Stimulated activated naive CD8-positive, alpha-beta T cell treated with anti-CD3 and anti-CD28 coated beads, Interleukin-15, Interleukin-2, amounts not matched to agents 100 U/mL and 50 U/mL, for 24 hours (primary cell): ENCODE results near the gene NMB.
"Not testable (repeated sequence)": the region's sequence is repeated elsewhere in the genome, so short reads cannot be mapped to it uniquely, and the experiment has no call there.

ENCODE experiments used
- ATAC-seq: fragments of 150-1000 bp; cut with Tn5 transposase; one replicate; pipeline ENCODE4 v1.10.0; 2021
- DNase-seq: peaks from one replicate; pipeline ENCODE4 v3.0.0; 2021

NMB gene, protein sequence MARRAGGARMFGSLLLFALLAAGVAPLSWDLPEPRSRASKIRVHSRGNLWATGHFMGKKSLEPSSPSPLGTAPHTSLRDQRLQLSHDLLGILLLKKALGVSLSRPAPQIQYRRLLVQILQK

DNA sequence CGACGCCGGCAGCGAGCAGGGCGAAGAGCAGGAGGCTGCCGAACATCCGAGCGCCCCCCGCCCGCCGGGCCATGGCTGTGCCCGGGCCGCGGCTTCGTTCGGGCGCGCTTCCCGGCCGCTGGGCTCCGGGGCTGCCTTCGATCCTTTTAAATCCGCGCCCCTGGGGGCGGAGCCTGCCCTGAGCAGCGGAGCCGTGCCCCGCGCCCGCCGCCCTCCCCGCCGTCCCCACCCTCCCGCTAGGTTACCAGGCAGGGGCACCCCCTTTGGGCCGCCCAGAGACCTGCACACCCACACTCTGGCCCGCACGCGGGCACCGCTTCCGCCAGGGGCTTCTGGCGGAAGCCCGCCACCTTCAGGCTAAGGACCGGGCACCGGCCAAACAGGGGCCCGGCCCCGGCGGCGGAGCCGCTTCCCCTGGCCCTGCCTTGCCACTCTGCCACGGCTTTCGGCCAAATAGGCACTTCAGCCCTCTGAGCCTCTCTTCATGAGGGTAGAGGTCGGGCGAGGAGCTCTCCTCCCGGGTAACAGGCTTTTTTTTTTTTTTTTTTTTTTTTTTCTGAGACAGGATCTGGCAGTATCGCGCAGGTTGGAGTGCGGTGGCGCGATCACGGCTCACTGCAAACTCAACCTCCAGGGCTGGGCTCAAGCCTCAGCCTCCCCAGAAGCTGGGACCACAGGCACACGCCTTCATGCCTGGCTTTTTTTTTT lies at the start of gene NMB:
Gene NMB, minus strand, starts transcription at position 120 of the 708 bp plus-strand sequence. Its CDS starts 47 bp downstream, at position 73.
- peak; percentile 76 for ATAC-seq
- DNase-seq: peak; percentile 85

DNA sequence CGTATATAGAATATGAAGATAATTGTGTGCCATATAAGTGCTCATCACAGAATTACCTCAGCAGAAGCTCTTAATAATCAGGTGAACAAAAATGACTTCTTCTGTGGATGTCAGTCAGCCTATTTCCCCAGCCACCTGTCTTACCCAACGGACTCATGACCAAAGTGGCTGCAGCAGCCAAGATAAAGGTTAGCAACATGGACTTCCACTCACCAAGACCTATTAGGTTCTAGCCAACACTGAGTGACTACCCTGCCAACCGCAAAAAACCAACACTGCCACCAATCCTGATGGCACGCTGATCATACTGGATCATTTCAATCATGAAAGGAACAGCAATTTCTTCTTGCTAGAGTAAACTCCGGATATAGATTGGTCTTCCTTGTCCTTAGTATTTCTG lies 45.8 kb upstream of the NMB start:
- no peak for ATAC-seq
- DNase-seq: no peak

DNA sequence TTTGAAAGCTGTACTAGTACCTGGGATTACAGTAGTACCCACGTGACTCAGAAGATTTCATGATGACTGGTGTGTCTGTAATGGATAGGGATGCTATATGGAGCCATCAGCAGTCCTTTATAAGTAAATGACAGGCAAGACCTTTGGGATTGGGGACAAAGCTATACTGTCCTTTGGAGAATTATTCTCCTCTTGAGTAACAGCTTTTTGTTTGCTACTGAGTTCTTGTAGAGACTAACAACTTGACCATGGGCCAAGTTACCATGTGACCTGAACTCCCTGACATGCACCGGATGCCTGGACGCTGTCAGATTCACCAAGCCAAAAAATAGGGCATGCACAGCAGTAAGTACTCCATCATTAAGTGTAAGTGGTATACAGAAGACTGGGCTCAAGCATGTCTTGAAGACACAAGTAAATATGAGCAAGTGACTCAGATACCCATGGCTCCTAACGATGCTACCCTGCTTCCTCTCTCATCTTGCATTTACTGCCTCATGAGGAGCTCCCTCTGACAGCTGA lies 45.0 kb upstream of the NMB start:
- ATAC-seq (no peak), DNase-seq (no peak)

DNA sequence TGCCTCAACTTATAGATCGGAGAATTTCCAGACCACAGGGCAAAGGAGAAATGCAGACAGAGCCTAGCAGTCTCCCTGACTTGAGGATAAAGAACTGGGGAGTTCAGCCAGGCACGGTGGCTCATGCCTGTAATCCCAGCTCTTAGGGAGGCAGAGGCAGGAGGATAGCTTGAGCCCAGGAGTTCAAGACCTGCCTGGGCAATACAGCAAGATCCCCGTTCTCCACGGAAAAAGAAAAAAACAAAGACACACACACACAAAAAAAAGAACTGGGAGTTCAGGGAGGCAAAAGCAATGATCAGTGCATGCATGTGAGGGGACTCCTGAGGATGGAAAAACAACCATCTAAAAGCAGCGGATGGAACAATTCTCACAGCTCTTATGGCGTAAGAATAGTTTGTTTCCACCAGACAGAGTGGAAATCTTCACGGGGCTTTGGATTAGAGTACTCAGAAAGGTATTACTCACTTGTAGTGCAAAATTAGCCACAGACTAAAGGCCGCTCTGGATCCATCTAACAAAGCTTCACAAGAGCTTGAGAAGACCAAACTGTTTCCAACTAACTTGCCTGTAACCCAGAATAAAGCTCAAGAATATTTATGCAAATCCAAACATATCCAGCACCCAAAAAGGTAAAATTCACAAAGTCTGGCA lies 41.7 kb upstream of the NMB start:
- DNase-seq: no peak
- ATAC-seq: peak; percentile 90

DNA sequence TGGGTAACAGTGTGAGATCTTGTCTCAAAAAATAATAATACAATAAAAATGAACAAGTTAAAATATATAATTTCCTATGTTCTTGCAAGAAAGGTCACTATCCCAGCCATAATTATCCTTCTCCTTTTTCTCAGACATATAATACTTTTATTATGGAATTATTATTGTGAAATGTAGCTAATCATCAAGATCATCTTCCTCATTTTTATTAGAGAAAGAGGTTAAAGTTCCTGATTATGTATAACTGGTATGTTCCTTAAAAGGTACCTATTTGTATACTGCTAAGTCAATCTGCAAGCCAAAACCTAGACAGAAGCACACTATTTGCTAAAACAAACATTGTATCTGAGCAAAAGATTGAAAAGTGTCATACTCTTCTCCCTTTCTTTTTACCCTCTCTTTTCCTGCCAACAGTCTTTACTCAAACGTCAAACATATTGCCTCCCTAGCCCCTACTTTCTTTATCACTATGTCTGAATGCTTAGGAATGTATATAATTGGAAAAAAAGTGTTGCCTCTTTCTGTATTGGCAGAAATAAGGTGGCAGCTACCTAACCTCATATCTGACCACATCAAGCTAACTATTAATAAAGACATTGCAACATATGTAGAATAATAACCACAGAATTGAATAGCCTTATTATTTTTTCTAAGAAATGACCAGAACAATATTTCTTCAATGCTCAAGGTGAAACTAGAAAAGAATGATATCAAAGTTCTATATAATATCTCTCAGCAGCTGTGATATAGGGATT lies 39.4 kb upstream of the NMB start:
- ATAC-seq: no peak
- no peak for DNase-seq

DNA sequence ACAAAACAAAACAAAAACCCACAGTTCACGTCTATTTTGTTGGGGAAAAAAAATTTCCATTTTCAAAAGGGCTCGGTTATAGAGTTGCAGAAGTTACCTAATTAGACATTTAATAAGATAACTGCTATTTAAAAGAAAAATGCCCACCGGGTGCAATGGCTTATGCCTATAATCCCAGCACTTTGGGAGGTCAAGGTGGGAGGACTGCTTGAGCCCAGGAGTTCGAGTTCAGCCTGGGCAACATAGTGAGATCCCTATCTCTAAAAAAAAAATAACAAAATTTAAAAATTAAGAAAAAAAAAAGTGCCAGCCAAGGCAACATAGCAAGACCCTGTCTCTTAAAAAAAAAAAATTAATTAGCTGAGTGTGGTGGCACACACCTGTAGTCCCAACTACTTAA lies 38.8 kb upstream of the NMB start:
- DNase-seq (no peak), ATAC-seq (no peak)

DNA sequence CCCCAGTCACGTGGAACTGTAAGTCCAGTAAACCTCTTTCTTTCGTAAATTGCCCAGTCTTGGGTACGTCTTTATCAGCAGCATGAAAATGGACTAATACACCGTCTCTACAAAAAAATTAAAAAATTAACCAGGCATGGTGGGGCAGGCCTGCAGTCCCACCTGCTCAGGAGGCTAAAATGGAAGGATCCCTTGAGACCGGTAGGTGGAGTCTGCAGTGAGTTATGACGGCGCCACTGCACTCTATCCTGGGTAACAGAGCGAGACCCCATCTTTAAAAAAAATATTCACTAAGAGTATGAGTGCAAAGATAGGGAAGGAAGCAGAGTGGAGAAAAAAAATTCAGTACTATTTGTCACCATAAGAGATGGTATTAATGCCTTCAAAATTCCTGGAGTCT lies 32.3 kb upstream of the NMB start:
- DNase-seq (no peak), ATAC-seq (no peak)

DNA sequence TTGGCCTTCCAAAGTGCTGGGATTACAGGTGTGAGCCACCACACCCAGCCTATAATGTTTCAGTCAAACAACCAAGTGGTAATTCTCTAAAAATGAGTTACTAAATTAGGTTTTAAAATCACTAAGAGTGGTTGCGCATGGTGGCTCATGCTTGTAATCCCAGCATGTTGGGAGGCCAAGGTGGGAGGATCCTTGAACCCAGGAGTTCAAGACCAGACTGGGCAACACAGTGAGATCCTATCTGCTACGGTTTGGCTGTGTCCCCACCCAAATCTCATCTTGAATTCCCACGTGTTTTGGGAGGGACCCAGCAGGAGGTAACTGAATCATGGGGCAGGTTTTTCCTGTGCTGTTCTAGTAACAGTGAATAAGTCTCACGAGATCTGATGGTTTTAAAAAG lies 31.9 kb upstream of the NMB start:
- ATAC-seq (no peak), DNase-seq (no peak)

DNA sequence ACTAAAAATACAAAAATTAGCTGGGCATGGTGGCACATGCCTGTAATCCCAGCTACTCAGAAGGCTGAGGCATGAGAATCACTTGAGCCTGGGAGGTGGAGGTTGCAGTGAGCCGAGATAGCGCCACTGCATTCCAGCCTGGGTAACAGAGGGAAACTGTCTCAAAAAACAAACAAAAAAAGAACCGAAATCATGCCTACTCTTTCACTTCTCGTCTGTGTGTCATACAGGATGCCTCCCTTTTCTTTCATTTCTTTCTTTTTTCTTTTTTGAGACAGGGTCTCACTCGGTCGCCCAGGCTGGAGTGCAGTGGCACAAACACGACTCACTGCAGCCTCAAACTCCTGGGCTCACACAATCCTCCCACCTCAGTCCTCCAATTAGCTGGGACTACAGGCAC lies 28.4 kb upstream of the NMB start:
- not testable (repeated sequence) for ATAC-seq, DNase-seq

DNA sequence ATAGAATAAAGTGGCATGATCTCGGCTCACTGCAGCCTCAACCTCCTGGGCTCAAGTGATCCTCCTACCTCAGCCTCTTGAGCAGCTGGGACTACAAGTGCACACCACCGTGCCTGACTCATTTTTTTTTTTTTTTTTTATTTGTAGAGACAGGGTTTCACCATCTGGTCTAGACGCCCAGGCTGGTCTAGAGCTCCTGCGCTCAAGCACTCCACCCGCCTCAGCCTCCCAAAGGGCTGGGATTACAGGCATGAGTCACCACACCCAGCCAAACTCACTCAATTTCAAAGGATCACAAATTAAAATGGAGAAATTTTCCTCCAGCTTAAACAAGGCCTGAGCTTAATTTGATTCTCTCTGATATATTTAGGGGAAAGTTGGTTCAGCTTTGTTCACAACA lies 27.3 kb upstream of the NMB start:
- ATAC-seq (no peak), DNase-seq (no peak)

DNA sequence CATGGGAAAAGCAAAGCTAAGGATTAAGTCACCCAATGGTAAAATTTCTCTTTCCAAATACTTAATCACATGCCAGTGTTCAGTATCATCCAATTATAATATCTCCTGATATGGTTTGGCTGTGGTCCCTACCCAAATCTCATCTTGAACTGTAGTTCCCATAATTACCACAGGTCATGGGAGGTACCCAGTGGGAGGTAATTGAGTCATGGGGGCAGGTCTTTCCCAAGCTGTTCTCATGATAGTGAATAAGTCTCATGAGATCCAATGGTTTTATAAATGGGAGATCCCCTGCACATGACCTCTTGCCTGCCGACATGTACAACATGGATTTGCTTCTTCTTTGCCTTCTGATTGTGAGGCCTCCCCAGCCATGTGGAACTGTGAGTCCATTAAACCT lies 26.1 kb upstream of the NMB start:
- DNase-seq (no peak), ATAC-seq (no peak)

DNA sequence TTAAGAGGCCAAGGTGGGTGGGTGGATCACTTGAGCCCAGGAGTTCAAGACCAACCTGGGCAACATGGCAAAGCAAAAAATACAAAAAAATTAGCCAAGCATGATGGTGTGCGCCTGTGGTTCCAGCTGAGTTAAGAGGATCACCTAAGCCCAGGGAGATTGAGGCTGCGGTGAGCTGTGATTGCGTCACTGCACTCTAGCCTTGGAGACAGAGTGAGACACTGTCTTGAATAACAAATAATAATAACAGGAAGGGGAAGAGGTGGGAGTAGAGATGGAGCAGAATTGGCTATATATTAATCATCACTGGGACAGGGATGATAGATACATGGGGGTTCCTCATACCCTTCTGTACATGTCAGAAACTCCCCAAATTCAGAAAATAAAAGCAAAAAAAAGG lies 23.8 kb upstream of the NMB start:
- DNase-seq: peak; percentile 16

DNA sequence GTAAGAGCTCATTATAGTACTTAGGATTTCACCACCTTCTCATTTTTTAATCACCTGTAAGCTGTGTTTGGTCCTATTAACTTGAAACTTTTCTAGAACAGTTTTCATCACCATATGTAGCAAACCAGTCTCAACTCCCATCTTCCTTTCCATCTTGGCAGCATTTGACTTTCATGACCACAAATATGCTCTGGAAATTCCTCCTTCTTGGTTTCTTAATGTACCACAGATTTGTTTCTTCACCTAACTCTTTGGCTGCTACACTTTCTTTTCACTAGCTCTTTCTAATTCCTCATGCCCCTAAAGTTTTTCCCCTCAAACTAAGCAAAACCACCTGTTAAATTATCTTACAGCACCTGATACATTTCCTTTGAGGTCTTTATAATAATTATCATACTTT lies 13.2 kb upstream of the NMB start:
- DNase-seq (no peak), ATAC-seq (no peak)

More for the DNA sequence above, 23.8 kb upstream of the NMB start:
- peak; percentile 78 for ATAC-seq

DNA sequence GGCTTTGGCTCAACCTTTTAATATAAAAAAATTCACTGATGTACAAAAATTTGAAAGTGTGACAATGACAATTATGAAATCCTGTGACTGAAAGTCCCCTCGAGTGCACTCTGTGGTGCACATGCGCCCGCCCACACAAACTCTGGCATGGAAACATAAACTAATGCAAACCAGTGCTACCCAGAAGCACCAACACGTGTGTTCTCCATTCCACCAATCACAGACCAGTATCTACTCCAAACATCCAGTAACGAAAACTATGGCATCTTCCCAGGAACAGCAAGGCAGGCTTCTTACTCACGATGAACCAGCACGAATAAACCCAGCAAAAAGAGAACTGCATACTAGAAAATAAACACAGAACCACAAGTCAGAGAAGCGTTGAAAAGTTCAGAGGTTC lies 11.7 kb upstream of the NMB start:
- ATAC-seq: peak; percentile 64
- peak; percentile 69 for DNase-seq

DNA sequence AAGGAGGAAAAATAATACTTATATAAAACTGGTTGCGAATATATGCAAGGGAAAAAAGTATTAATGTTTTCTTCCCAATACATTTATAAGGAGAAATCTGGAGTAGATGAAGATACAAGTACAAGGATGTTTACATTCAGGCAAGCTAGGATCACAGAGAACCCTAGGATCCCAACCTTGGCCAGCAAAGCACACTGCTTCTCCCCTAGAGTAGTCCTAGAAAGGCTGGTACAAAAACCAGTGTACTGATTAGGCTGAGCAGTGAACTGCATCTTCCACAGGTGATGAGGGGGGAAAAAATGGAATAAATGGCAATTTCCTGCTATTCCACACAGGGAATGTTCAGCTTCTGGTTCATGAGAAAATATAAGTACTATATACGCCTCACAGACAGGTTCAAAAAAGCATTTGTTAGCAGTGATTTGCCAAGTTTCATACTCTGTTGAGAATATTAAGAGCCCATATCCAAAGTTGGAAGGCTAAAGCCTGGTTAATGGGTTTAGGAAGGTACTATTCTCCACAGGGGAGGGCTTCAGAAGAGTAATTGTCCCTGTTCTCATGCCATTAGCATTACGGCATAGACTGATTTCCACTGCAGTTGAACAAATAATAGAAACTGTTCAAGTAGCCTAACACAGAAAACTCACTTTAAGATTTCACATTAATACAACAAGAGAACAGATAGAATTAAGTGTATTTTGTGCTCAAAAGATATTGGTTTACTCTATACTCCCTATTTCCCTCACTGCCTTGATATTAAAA lies 10.4 kb upstream of the NMB start:
- DNase-seq (no peak), ATAC-seq (no peak)

DNA sequence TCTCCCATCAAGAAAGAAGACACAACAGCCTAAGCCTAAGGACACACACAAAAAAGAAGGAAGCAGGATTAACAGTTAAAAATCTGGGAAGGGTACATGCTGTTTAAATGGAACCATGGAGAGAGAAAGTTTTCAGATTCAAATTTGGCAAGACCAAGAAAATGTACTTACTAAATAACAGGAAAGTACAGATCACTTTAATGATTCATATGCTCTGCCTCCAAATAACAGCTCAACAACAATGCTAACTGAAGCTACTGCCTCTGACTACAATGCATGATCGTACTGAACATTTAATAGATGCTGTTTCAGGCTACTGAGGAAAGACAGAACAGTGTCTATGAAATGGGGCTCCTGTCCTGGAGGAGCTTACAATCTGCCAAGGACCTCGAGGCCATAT lies 8.4 kb upstream of the NMB start:
- DNase-seq: no peak
- no peak for ATAC-seq

DNA sequence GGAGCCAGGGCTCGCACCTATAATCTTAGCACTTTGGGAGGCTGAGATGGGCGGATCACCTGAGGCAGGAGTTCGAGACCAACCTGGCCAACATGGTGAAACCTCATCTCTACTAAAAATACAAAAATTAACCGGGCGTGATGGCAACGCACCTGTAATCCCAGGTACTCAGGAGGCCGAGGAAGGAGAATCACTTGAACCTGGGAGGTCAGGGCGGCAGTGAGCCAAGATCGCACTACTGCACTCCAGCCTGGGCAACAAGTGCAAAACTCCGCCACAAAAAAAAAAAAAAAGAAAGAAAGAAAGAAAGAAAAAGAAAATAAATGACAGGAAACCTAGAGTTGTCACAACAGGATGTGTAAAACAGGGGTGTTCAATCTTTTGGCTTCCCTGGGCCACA lies 3.0 kb upstream of the NMB start:
- no peak for ATAC-seq
- DNase-seq: no peak

DNA sequence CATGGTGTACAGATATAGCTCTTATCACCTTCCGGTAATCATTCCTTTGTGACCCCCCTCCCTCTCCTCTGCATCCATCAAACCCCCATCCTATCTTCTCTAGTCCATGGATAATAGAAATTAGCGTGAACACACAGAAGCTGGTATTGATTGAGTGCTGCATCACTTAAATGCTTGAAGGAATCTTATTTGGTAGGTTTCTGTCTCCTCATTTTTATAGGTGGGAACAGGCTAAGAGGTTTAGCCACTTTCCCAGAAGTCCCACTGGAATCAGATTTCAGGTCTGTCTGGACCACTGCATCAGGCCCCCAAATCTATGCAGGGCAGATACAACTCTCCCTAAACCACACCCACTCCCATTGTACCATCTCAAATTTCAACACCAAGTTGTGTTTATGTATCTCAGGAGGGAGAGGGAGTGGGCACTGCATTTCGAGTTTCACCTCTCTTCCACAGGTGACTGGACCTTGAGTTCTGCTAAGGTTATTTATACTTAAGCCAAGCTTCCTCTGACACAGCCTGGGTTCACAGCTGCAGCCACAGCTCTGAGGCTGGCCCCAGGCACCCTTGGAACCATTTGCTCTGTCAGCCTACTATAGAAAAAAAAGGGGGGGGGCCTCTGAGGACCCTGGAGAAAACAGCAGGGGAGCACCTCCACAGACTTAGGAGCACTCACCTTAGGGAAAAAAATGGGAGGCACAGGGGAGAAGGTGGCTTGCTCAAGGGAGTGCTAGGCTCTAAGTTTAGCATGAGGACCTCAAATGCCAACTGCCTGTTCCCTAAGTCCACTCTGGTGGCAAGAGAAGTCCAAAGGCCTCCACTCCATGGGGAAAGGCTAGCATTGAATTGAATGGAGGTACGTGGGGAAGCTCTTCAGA lies 2.1 kb upstream of the NMB start:
- DNase-seq (no peak), ATAC-seq (no peak)

DNA sequence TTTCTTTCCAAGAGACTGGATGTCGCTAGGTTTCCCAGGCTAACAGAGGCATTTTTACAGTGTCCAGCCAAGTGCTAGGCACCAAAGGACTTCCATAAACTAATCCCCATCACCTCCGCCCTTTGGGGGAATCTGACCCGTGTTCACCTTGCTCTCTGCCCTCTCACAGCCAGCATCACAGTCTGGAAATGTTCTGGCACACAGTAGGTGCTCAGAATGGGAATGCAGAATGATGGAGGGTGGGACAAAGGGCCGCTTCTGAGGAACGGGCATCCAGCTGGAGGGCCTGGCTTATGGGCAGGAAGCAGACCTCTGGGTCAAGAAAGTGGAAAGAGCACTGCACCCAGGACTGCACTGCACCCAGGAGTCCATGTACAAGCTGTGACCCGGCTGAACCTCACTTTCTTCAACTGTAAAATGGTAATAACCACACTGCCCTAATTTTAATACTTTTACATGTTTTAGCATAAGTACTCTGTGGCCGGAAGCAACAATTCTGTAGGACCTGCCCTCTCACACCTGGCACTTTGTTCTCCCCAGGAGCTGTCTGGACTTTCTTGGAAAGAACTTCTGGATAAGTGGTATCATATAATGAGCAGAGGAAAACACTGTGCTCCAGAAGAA lies 901 bp upstream of the NMB start:
- ATAC-seq (no peak), DNase-seq (no peak)

DNA sequence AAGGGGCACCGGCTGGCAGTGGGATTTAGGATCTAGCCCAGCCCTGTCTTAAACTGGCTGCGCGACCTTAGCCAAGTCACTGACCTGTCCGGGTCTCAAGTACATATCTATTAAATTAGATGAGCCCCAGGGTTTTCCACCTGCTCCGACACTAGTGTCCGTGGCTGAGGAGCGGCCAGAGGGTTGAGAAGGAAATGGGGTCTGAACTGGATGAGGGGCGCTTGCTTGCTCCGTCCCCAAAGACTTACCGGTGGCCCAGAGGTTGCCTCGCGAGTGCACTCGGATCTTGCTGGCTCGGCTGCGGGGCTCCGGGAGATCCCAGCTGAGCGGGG lies 285 bp downstream of the NMB start:
- DNase-seq: no peak
- no peak for ATAC-seq

DNA sequence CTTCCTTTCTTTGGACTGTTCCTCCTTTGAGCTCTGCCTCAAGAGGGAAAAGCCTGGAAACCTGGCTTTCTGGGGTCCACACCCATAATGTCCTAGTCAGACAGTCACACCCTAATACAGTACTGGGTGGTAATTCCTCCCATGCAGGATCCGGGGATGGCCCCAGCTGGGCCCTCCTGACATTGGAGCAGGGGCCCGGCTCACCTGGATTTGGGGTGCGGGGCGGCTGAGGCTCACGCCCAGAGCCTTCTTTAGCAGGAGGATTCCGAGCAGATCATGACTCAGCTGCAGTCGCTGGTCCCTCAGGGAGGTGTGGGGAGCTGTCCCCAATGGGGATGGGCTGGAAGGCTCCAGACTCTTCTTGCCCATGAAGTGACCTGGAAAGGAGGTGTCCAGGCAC lies 1.0 kb downstream of the NMB start:
- ATAC-seq (no peak), DNase-seq (no peak)
